Epithelial cell of proximal tubule (primary cell): ENCODE measurements around the gene CDH13. TPM values are rescaled to one million over a fixed set of nuclear protein-coding genes. Genes with fewer than 3 reads are reported as not detected.

Experiments used
- DNase-seq: peaks from one replicate; pipeline ENCODE4 v3.0.0-alpha.2; 2011; ENCODE audit warnings: low read depth
- H3K4me3 ChIP-seq: 2 replicates; pipeline ENCODE4 v1.5.1; 2011; ENCODE audit warnings: low read depth, mild to moderate bottlenecking, low read length
- total RNA-seq: library from RNA; depleted of rRNA; stranded (reverse); fragments of >200 nt; gene quantifications from 2 replicates; pipeline ENCODE4 v1.2.3, GENCODE V29; 2015
- TF ChIP-seq, protein P1 (sequence below): conservative IDR thresholded peaks from 2 replicates; pipeline ENCODE4 v1.5.1; 2012; ENCODE audit warnings: low read depth, mild to moderate bottlenecking, low read length

Gene CDH13
- total RNA-seq, 1 donor from 2014 or later = 85.4 TPM

DNA sequence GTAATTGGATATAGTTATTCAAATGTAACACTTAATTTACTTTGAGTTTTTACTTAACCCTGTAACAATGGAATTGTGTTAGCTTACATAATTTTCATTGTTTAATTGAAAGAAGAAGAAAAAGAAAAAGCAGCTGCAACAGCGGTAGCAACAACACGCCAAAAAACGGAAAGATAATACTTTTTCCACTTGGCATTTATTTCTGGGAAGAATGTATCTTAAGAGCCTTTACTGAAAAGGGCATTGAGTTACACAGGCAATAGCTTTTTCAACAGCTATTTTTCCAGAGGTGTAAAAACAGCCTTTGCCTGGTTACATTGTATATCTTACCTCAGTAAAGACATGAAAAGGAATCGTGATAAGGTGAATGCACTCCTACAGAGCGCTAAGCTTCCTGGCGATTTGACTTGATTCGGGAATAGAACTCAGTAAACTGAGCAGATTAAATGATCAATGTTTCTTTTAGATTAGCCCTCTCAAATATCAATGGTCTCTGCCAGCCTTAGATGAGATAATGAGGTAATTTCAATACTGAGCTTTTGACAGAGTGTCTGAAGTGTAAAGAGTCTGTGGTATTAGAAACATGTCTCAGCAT is 311.3 kb downstream of the CDH13 start:
- DNase-seq = no peak
- TF ChIP-seq, protein P1, sequence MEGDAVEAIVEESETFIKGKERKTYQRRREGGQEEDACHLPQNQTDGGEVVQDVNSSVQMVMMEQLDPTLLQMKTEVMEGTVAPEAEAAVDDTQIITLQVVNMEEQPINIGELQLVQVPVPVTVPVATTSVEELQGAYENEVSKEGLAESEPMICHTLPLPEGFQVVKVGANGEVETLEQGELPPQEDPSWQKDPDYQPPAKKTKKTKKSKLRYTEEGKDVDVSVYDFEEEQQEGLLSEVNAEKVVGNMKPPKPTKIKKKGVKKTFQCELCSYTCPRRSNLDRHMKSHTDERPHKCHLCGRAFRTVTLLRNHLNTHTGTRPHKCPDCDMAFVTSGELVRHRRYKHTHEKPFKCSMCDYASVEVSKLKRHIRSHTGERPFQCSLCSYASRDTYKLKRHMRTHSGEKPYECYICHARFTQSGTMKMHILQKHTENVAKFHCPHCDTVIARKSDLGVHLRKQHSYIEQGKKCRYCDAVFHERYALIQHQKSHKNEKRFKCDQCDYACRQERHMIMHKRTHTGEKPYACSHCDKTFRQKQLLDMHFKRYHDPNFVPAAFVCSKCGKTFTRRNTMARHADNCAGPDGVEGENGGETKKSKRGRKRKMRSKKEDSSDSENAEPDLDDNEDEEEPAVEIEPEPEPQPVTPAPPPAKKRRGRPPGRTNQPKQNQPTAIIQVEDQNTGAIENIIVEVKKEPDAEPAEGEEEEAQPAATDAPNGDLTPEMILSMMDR = no peak
- H3K4me3 ChIP-seq = no peak overlapping the region

DNA sequence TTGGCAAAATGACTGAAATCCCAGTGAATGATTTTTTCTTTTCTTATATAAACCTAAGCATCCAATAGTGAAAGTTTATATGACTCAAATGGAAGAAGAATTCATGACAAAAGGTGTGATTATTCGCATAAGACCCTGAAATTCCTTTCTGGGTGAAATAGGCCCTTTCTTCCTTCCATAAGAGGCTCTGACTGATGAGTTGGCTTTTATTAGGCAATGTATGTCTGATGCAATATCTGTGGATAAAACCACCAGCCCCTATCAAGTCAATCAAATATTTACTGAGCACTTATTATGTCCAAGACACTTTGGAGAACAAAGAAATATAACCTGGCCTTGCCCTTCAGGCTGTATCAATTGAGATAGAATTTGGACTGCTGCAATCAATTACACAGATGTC is 316.6 kb downstream of the CDH13 start:
- DNase-seq = no peak
- TF ChIP-seq, protein P1 = no peak
- no peak overlapping the region for H3K4me3 ChIP-seq

DNA sequence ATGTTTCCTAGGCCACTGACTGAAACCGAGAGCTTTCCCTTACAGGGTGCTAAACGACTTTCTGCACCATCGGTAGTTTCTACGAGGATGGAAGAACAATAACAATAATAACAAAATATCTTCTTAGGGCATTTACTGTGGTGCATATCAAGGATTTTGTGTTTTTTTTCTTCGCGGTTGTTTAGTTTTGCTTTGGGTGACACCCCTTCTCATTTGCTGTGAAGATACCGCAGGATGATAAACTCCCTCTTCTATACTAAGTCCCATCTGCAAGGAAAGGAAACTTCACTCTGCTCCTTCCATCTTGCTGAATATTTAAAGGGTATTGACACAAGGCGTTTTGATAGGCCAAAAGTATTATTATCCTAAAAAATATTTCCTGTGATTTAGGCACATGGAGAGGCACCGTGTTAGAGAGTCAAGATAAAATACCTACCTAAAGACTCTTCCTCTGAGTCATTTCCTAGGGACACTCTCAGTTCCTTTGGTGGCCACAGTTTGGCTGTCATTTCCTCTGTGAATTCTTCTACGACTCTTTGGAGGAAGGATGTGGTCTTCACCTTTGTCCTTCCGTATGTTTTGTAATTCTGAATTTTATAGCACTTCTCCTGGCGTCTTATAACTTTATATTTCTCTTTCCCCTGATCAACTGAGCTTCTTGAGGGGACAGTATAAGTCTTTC is 318.8 kb downstream of the CDH13 start:
- no peak for DNase-seq
- TF ChIP-seq, protein P1 = no peak
- no peak overlapping the region for H3K4me3 ChIP-seq

DNA sequence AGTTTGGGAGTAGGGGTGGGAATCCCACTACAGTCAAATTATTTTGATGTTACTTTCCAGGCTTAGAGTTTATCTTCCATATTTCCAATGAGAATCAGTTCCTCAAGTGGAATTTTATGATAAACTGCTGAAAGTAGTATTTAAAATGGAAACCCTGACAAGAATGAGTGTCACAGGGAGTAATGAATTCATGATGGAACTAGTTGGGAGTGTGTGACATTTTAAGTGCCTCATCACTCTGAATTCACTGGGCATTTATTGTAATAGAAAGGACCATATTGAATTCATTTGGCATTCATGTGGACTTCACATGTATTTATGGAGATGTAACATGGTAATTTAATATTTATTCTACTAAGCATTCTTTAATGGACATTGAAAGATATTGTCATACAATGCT is 320.9 kb downstream of the CDH13 start:
- H3K4me3 ChIP-seq = no peak overlapping the region
- TF ChIP-seq, protein P1 = no peak
- DNase-seq = no peak

DNA sequence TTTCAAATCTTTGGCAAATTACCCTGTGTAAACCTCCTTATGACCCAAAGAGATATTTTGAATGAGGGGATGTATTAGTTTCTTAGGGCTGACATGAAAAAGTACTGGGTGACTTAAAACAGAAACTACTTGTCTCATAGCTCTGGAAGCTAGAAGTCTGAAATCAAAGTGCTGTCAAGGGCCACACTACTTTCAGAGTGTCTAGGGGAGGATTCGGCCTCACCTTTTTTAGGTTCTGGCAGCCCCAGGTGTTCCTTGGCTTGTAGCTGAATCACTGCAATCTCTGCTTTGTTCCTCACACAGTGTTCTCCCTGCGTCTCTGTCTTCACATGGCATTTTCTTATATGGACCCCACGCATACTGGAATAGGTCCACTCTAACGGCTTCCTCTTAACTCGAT is 322.2 kb downstream of the CDH13 start:
- DNase-seq = no peak
- H3K4me3 ChIP-seq = no peak overlapping the region
- TF ChIP-seq, protein P1 = no peak

DNA sequence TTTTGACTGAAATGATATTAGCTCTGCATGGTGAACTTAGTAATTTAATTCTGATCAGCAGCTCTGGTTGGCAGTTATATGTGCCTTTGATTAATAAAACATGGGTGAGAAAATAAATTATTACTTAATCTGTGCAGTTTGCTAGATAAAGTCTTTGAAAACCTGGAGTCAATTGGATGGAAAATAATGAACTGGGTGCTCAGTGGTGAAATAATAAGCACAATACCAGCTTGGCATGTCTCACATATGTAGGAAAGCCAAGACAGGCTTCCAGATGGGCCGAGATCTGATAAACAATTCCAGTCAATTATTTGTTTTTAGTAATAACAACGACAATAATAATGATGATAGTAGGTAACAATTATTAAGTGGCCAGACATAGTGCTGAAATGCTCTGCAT is 326.7 kb downstream of the CDH13 start:
- H3K4me3 ChIP-seq = no peak overlapping the region
- TF ChIP-seq, protein P1 = no peak
- DNase-seq = no peak
